ENCODE results near the gene PPP2R2C. TPM values are rescaled to one million over a fixed set of nuclear protein-coding genes. Genes with fewer than 3 reads are reported as not detected.

The PPP2R2C gene
- polyA plus RNA-seq, 1 donor (not counting 4 experiments of a cell fraction or from before 2014, with no cell fraction given), result 12.3 TPM

- Histone ChIP-seq H3K9me1 (ENCODE audit: control insufficient read depth, extremely low read depth, insufficient read depth, low read length) (no peaks in the 10 kb centered on the region), H3K4me3 (ENCODE audit: control insufficient read depth in 2 of 3, extremely low read depth in 1 of 3, insufficient read depth in 2 of 3, low read depth in 1 of 3, low read length in 3 of 3) (no peak overlapping the region), H3K9ac (ENCODE audit: control insufficient read depth, extremely low read depth, insufficient read depth, low read length) (no peak overlapping the region), H3K9me3 (ENCODE audit: control insufficient read depth, low read depth, low read length) (no peaks in the 10 kb centered on the region), H4K20me1 (ENCODE audit: control insufficient read depth, extremely low read depth, insufficient read depth, low read length) (no peaks in the 10 kb centered on the region), H3K27ac (ENCODE audit: control insufficient read depth, insufficient read depth, low read length) (no peak overlapping the region), H3K4me1 (ENCODE audit: control insufficient read depth, extremely low read depth, insufficient read depth, low read length) (no peaks in the 10 kb centered on the region), H2AFZ (ENCODE audit: control insufficient read depth, low read length) (no peak overlapping the region), H3K27me3 (ENCODE audit: control insufficient read depth, extremely low read depth, insufficient read depth, low read length) (no peaks in the 10 kb centered on the region), H3K36me3 (ENCODE audit: control insufficient read depth in 2 of 2, extremely low read depth in 1 of 2, insufficient read depth in 2 of 2, low read length in 2 of 2) (no peaks in the 10 kb centered on the region), H3K4me2 (ENCODE audit: control insufficient read depth, extremely low read depth, insufficient read depth, low read depth, low read length) (no peak overlapping the region), H3K79me2 (ENCODE audit: control insufficient read depth, insufficient read depth, low read length) (no peaks in the 10 kb centered on the region)
- FAIRE-seq, result no peak
- dilution Hi-C loops (cut with MboI; ENCODE audit: extremely low pct_ligation_motif_present, low sequenced_read_pairs), result no loop called here
- no peak for TF ChIP-seq EZH2 (IDR thresholded peaks at IDR 0.05; ENCODE audit: low read length)
- TF ChIP-seq, protein P1, sequence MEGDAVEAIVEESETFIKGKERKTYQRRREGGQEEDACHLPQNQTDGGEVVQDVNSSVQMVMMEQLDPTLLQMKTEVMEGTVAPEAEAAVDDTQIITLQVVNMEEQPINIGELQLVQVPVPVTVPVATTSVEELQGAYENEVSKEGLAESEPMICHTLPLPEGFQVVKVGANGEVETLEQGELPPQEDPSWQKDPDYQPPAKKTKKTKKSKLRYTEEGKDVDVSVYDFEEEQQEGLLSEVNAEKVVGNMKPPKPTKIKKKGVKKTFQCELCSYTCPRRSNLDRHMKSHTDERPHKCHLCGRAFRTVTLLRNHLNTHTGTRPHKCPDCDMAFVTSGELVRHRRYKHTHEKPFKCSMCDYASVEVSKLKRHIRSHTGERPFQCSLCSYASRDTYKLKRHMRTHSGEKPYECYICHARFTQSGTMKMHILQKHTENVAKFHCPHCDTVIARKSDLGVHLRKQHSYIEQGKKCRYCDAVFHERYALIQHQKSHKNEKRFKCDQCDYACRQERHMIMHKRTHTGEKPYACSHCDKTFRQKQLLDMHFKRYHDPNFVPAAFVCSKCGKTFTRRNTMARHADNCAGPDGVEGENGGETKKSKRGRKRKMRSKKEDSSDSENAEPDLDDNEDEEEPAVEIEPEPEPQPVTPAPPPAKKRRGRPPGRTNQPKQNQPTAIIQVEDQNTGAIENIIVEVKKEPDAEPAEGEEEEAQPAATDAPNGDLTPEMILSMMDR (optimal IDR thresholded peaks at IDR 0.05 in 1 of 3, IDR thresholded peaks at IDR 0.05 in 1 of 3, conservative IDR thresholded peaks at IDR 0.05 in 1 of 3; ENCODE audit: extremely low read depth in 1 of 3, insufficient read depth in 2 of 3, low read length in 3 of 3), result no peak
- no peak for DNase-seq (ENCODE audit: low read depth, low spot score)
Observed at GRCh38 chr4:6435010-6435409, 37.4 kb downstream of the PPP2R2C start.

DNA sequence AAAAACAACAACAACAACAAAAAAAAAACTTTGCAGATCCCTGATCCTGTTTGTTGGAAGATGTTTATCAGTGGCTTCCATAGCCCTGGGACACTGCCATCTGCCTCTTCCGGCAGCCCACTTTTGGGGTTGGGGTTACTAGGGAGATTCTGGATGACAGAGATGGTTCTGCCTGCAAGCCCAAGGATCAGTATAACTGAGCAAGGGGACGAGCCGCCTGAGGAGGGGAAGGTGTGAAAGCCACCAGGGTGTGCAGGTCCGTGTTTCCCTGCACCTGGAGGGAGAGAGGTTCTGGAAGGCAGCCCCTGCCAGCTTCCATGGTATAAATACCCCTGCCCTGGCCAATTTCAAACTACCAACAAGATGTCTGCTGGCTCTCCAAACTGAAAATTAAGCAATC is 41.5 kb downstream of the PPP2R2C start:
- no peak overlapping the region for H3K4me2 ChIP-seq (ENCODE audit: control insufficient read depth, extremely low read depth, insufficient read depth, low read depth, low read length)
- H3K9me3 ChIP-seq (ENCODE audit: control insufficient read depth, low read depth, low read length), result no peaks in the 10 kb centered on the region
- dilution Hi-C loops (cut with MboI; ENCODE audit: extremely low pct_ligation_motif_present, low sequenced_read_pairs), result no loop called here
- H2AFZ ChIP-seq (ENCODE audit: control insufficient read depth, low read length), result no peak overlapping the region
- FAIRE-seq (no peak), DNase-seq (ENCODE audit: low read depth, low spot score) (no peak)
- H3K4me1 ChIP-seq (ENCODE audit: control insufficient read depth, extremely low read depth, insufficient read depth, low read length), result no peaks in the 10 kb centered on the region
- TF ChIP-seq, protein P1 (optimal IDR thresholded peaks at IDR 0.05 in 1 of 3, IDR thresholded peaks at IDR 0.05 in 1 of 3, conservative IDR thresholded peaks at IDR 0.05 in 1 of 3; ENCODE audit: extremely low read depth in 1 of 3, insufficient read depth in 2 of 3, low read length in 3 of 3), result no peak
- no peak for TF ChIP-seq EZH2 (IDR thresholded peaks at IDR 0.05; ENCODE audit: low read length)
- no peaks in the 10 kb centered on the region for H3K27me3 ChIP-seq (ENCODE audit: control insufficient read depth, extremely low read depth, insufficient read depth, low read length)
- H3K4me3 ChIP-seq (ENCODE audit: control insufficient read depth in 2 of 3, extremely low read depth in 1 of 3, insufficient read depth in 2 of 3, low read depth in 1 of 3, low read length in 3 of 3), result no peak overlapping the region
- H3K36me3 ChIP-seq (ENCODE audit: control insufficient read depth in 2 of 2, extremely low read depth in 1 of 2, insufficient read depth in 2 of 2, low read length in 2 of 2), result no peaks in the 10 kb centered on the region
- no peaks in the 10 kb centered on the region for H4K20me1 ChIP-seq (ENCODE audit: control insufficient read depth, extremely low read depth, insufficient read depth, low read length)
- no peaks in the 10 kb centered on the region for H3K9me1 ChIP-seq (ENCODE audit: control insufficient read depth, extremely low read depth, insufficient read depth, low read length)
- no peak overlapping the region for H3K9ac ChIP-seq (ENCODE audit: control insufficient read depth, extremely low read depth, insufficient read depth, low read length)
- H3K79me2 ChIP-seq (ENCODE audit: control insufficient read depth, insufficient read depth, low read length), result no peaks in the 10 kb centered on the region
- no peak overlapping the region for H3K27ac ChIP-seq (ENCODE audit: control insufficient read depth, insufficient read depth, low read length)
